ENCODE measurements around the gene ATXN2L. TPM values are rescaled to one million over a fixed set of nuclear protein-coding genes. Genes with fewer than 3 reads are reported as not detected.
A peak's percentile ranks its signal among the peaks of the same experiment; 100 is the strongest.
"Not testable (repeated sequence)": the region's sequence is repeated elsewhere in the genome, so short reads cannot be mapped to it uniquely, and the experiment has no call there.

ATXN2L gene
- total RNA-seq, 1 donor from 2014 or later = 169 TPM

DNA sequence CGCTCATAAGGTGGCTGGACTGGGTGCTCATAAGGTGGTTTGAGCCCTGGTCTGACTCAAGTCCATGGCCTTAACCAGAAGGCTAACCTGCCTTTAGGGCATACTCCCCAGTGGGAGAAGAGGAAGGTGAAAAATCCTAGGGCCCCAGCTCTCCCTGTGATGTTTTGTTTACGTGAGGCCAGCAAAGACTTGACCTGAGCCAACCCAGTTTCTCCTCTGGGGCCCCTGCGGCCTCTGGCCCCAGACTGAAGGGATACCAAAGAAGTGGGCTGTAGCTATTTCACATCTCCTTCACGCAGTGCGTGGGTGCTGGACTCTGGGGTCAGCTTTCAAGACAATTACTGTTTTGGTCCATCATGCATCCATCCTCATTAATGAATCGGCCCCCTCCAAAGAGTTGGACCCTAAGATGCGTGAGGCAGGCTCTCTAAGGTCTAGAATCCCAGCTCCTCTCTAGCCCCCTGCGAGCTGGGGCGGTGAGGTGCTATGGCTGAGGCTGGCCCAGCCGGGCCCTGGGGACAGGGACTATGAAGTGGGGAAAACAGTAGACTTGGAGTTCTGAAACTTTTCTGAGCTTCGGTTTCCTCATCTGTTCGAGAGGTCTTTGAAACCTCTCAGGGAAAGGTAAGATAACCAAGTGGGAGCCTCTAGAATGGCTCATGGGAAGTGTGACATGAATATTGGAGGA is 42.3 kb downstream of the ATXN2L start:
- DNase-seq (ENCODE audit: low spot score in 2 of 2) = no peak
- Histone ChIP-seq H3K27ac (no peak overlapping the region), H3K9me3 (no peaks in the 10 kb centered on the region), H3K4me3 (peak overlapping the region in 1 of 2 donors; percentile 81), H3K27me3 (no peaks in the 10 kb centered on the region), H3K4me1 (peaks cover 0 to 15% of the 10 kb centered on the region in 2 donors), H3K36me3 (peaks cover 28 to 34% of the 10 kb centered on the region in 2 donors)
- TF ChIP-seq, protein P1, sequence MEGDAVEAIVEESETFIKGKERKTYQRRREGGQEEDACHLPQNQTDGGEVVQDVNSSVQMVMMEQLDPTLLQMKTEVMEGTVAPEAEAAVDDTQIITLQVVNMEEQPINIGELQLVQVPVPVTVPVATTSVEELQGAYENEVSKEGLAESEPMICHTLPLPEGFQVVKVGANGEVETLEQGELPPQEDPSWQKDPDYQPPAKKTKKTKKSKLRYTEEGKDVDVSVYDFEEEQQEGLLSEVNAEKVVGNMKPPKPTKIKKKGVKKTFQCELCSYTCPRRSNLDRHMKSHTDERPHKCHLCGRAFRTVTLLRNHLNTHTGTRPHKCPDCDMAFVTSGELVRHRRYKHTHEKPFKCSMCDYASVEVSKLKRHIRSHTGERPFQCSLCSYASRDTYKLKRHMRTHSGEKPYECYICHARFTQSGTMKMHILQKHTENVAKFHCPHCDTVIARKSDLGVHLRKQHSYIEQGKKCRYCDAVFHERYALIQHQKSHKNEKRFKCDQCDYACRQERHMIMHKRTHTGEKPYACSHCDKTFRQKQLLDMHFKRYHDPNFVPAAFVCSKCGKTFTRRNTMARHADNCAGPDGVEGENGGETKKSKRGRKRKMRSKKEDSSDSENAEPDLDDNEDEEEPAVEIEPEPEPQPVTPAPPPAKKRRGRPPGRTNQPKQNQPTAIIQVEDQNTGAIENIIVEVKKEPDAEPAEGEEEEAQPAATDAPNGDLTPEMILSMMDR (IDR thresholded peaks at IDR 0.05) = no peak
- intact Hi-C loops (cut with DNase I) = no loop called here

DNA sequence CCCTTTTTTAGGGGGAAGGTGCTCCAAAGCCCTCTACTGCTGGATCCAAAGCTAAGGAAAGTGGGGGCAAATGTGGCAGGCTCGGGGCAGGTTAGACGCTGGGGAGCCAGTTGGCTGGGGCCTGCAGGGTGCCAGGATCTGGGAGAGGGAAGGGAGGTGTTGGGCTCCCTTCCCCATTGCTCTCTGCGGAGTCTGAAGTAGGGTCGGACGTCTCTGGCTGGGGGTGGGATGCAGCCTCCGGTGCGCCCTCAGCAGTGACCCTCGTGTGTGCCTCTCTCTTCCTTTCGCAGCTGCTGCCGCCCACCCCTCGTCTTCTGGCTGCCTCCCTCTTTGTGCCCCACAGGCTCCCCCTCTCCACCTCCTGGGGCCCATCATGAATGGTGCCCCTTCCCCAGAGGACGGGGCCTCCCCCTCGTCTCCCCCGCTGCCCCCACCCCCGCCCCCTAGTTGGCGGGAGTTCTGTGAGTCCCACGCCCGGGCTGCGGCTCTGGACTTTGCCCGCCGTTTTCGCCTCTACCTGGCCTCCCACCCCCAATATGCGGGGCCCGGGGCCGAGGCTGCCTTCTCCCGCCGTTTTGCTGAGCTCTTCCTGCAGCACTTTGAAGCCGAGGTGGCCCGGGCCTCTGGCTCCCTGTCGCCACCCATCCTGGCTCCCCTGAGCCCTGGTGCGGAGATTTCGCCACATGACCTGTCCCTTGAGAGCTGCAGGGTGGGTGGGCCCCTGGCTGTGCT is 43.1 kb downstream of the ATXN2L start:
- H3K27ac ChIP-seq = no peak overlapping the region
- peaks cover 0 to 15% of the 10 kb centered on the region in 2 donors for H3K4me1 ChIP-seq
- DNase-seq (ENCODE audit: low spot score in 2 of 2) = no peak
- H3K9me3 ChIP-seq = no peaks in the 10 kb centered on the region
- H3K27me3 ChIP-seq = no peaks in the 10 kb centered on the region
- H3K4me3 ChIP-seq = no peak overlapping the region
- TF ChIP-seq, protein P1 (IDR thresholded peaks at IDR 0.05) = no peak
- intact Hi-C loops (cut with DNase I) = no loop called here
- H3K36me3 ChIP-seq = peaks cover 35 to 42% of the 10 kb centered on the region in 2 donors

DNA sequence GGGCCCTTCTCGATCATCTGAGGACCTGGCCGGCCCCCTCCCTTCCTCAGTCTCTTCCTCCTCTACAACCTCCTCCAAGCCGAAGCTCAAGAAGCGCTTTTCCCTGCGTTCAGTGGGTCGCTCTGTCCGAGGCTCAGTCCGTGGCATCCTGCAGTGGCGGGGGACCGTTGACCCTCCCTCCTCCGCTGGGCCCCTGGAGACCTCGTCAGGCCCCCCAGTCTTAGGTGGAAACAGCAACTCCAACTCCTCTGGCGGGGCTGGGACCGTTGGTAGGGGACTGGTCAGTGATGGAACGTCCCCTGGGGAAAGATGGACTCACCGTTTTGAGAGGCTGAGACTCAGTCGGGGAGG is 43.6 kb downstream of the ATXN2L start:
- Histone ChIP-seq H3K27ac (no peak overlapping the region), H3K4me3 (no peak overlapping the region), H3K9me3 (no peaks in the 10 kb centered on the region), H3K36me3 (peaks cover 39 to 47% of the 10 kb centered on the region in 2 donors), H3K27me3 (no peaks in the 10 kb centered on the region), H3K4me1 (peaks cover 0 to 15% of the 10 kb centered on the region in 2 donors)
- TF ChIP-seq, protein P1 (IDR thresholded peaks at IDR 0.05) = no peak
- intact Hi-C loops (cut with DNase I) = no loop called here
- no peak for DNase-seq (ENCODE audit: low spot score in 2 of 2)

DNA sequence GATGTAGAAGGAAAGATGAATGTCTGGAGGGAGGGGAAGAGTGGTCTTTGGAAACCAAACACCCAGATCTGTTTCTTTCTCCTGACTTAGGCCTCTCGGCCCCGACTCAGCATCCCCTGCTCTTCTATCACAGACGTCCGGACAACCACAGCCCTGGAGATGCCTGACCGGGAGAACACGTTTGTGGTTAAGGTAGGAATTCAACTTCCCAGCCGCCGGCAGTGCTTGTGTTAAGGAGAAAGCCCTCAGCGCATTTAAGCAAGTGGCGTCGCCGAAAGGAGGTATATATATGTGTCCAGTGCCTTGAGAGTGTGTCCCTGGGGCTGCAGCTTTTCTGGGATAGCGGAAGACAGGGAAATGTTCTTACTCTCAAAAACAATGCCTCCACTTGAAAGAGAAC is 44.4 kb downstream of the ATXN2L start:
- intact Hi-C loops (cut with DNase I) = no loop called here
- H3K27ac ChIP-seq = no peak overlapping the region
- H3K4me3 ChIP-seq = no peak overlapping the region
- H3K9me3 ChIP-seq = no peaks in the 10 kb centered on the region
- TF ChIP-seq, protein P1 (IDR thresholded peaks at IDR 0.05) = no peak
- H3K4me1 ChIP-seq = peaks cover 0 to 13% of the 10 kb centered on the region in 2 donors
- DNase-seq (ENCODE audit: low spot score in 2 of 2) = no peak
- no peaks in the 10 kb centered on the region for H3K27me3 ChIP-seq
- H3K36me3 ChIP-seq = peaks cover 45 to 55% of the 10 kb centered on the region in 2 donors

DNA sequence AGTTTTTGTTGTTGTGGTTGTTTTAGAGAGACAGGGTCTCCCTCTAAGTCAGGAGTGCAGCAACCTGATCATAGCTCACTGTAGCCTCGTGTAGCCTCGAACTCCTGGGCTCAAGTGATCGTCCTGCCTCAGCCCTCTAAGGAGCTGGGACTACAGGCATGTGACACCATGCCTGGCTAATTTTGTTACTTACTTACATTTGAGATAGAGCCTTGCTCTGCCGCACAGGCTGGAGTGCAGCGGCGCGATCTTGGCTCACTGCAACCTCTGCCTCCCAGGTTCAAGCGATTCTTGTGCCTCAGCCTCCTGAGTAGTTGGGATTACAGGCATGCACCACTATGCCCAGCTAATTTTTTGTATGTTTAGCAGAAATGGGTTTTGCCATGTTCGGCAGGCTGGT is 44.8 kb downstream of the ATXN2L start:
- H3K4me1 ChIP-seq; intact Hi-C loops (cut with DNase I); H3K9me3 ChIP-seq; H3K4me3 ChIP-seq; DNase-seq (ENCODE audit: low spot score in 2 of 2); H3K27me3 ChIP-seq; H3K27ac ChIP-seq: not testable (repeated sequence)
- H3K36me3 ChIP-seq = peaks cover 45 to 59% of the 10 kb centered on the region in 2 donors

DNA sequence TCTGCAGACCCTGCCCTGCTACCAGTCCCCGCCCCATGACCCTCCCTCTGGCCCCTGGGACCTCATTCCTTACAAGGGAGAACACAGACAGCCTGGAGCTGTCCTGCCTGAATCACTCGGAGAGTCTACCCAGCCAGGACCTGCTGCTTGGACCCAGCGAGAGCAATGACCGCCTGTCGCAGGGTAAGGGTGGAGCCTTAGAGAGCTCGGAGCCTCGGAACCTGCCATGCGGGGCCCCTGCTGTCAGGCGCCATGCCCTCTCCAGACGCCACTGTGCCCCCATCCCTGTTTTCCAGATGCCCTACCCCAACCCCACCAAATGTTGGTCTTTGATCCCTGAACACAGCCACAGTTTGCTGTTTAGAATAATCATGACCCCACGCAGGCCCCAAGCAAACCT is 46.4 kb downstream of the ATXN2L start:
- Histone ChIP-seq H3K27me3 (no peaks in the 10 kb centered on the region), H3K4me3 (no peak overlapping the region), H3K4me1 (peaks cover 0 to 5% of the 10 kb centered on the region in 2 donors), H3K9me3 (no peaks in the 10 kb centered on the region), H3K27ac (no peak overlapping the region), H3K36me3 (peaks cover 45 to 73% of the 10 kb centered on the region in 2 donors)
- DNase-seq (ENCODE audit: low spot score in 2 of 2) = no peak
- intact Hi-C loops (cut with DNase I) = no loop called here
- TF ChIP-seq, protein P1 (IDR thresholded peaks at IDR 0.05) = no peak
